UCSD-AML1 (cell line): ENCODE measurements around the gene TOM1.

Source experiments
- DNase-seq: peaks from one replicate; lab custom pipeline; 2025; ENCODE audit not compliant: unreplicated experiment; lab: John Stamatoyannopoulos, UW

The TOM1 gene

DNA sequence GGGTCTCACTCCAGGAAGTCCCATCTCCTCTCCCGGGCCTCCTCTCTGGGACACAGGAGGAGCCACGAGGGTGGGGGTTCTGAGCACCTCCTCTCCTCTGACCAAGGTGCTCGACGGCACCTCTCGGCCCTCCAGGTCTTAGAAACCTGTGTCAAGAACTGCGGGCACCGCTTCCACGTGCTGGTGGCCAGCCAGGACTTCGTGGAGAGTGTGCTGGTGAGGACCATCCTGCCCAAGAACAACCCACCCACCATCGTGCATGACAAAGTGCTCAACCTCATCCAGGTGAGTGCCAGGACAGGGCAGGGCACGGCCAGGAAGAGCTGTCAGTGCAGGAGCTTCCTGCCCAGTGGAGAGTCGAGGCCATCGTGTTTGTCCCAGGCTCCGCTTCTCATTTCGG, 23.2 kb downstream of the TOM1 start:
- DNase-seq: no peak

DNA sequence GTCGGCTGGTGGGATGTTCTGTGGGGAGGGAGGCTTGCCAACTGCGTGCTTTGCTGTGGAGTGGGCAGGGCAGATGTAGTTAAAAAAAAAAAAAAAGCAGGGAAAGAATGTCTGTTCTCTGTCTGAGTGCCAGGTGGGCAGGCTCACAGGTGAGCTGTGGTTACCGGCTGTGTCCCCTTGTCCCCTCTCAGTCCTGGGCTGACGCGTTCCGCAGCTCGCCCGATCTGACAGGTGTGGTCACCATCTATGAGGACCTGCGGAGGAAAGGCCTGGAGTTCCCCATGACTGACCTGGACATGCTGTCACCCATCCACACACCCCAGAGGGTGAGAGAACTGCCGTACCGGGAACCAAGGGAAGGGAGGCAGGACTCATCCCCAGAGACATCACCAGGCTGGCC, 23.6 kb downstream of the TOM1 start:
- DNase-seq: no peak

DNA sequence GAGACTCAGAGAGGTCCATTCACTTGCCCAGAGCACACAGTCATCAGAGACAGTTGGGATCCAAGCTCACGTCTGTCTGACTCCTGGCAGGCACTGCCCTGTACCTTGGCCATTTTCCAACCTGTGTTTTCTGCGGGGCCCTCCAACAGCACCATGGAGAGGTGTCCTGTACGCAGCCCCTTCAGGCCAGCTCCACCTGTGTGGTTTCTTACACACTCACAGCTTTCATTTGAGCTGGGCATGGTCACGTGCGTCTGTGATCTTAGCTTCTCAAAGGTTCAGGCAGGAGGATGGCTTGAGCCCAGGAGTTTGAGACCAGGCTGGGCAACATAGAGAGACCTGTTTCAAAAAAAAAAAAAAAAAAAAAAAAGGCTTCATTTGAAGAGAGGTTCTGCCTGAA, 24.4 kb downstream of the TOM1 start:
- DNase-seq: no peak

DNA sequence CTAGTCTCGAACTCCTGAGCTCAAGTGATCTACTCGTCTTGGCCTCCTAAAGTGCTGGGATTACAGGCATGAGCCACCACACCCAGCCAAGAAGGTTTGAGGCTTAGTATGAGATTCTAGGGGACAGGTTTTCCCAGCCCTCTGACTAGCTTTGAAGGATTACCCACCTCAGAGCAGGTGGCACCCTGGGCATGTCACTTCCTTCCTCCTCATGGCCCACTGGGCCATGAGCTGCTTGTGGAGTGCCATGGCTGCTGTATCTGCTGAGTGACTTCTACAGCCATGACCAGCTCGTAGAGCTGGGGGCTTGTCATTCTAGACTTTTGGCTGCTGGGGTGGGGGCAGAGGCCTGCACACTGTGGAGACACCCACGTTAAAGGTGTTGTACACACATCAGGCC, 25.1 kb downstream of the TOM1 start:
- DNase-seq: no peak

DNA sequence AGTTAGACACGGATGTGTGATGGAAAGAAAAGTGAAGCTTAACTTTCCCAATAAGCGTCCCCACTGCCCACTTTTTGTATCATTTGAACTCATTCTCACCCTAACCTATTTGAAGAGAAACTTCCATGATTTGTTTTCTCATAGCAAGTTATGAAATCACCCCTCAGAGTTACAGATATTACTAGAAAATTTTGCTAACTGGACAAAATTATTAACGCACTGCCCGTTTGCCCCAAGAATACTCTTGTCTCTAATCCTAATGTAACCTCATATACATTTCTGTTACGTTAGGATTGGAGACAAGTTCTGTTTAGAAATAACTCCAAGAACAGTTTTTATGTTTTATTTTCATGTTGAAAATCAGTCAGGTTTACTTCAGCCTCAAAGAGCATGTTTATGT, 25.5 kb downstream of the TOM1 start:
- DNase-seq: no peak

DNA sequence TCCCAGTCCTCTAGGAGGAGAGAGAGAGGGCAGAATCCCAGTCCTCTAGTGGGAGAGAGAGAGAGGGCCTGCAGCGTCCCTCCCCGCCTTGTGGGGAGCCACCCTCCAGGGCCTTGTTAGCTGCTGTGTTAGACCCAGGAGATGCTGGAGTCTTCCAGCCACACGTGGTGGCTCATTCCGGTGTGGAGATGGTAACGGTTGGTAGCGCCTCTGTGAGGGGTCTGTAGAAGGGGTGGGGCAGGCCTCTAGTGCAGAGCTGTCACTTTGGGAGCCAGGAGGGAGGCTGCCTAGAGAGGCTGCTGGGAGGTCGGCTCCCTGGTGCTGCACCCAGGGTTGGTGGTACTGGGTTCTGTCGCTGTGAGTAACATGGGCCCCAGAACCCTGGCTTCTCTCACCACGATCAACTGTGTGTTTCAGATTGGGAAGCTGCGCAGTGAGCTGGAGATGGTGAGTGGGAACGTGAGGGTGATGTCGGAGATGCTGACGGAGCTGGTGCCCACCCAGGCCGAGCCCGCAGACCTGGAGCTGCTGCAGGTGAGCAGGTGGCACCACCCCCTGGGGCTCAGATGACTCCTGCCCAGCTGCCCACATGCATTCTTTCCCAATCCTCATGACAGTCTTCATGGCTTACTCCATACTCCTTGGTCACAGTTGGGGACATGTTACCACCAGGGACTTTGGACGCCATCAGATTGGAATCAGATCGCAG, 27.3 kb downstream of the TOM1 start:
- no peak for DNase-seq

DNA sequence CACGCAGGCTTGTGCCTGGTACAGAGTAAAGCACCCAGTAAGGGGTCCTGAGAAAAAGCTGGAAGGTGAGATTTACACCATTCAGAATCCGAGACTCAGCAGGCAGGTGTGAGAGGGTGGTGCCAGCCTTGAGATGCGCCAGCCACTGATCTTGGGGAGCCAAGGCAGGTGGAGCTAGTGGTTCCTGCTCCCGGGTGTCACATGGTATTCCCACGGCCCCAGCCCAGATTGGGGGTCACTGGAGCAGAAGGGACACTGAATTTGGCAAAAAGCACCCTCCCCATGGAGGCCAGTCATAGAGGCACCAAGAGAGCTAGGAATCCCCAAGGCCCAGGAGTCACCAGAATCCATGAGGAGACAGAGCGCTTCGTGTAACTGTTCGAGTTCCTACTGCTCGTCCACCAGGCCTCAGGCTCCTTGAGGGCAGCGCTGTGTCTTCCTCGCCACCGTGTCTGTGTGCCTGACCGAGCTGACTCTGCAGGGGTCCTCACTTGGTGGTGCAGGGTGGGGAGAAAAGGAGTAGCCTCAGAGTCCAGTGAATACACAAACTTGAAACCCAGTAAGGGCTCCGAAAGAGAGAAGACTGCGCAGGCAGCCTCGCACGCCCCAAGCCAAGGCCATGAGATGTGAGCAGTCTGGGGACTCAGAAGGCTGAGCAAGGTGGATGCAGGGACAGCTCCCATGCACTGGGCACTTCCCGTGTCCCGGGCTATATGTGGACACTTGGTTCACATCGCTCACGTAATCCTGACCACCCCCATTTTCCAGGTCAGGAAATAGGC, 28.2 kb downstream of the TOM1 start:
- no peak for DNase-seq

DNA sequence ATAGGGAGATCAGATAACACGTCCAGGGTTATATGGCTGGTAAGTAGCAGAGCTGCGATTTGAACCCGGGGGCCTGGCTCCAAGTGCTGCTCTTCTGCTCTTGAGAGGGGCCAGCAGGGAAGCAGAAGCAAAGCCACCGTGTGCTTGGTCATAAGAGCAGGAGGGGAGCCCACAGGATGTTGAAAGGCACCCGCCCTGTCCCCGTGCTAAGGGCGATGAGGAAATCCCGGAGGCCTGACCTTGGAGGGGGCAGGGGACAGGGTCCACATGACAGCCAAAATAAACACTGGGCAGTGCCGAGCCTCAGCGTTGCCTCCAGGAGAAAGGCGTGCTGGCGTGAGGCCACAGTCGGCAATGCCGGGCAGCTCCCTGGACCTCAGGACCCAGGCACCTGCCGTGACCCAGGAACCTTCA, 28.8 kb downstream of the TOM1 start:
- no peak for DNase-seq

DNA sequence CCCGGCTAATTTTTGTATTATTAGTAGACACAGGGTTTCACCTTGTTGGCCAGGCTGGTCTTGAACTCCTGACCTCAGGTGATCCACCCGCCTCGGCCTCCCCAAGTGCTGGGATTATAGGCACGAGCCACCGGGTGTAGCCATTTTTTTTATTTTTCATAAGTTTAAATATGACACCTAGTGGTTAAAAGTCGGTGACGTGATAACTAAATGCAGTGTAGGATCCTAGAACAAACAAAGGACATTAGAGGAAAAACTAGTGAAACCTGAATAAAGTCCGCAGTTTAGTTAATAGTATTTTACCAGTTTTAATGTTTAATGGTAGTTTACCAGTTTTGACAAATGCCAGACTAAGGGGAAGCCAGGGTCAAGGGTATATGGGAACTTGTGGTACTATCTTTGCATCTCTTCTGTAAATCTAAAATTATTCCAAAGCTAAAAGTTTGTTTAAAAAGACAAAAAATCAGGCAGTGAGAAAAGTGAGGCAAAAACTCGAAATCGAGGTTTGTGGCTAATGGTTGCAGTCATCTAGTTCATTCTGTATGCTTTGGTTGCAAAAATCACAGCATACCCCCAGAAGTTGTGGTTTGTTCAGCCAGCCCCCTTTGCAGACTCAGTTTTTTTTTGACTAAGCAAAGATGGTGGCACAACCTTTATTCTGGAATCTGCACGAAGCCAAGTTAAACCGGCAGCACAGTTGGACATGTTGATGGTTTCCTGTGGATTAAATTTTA, 29.6 kb downstream of the TOM1 start:
- DNase-seq: no peak

DNA sequence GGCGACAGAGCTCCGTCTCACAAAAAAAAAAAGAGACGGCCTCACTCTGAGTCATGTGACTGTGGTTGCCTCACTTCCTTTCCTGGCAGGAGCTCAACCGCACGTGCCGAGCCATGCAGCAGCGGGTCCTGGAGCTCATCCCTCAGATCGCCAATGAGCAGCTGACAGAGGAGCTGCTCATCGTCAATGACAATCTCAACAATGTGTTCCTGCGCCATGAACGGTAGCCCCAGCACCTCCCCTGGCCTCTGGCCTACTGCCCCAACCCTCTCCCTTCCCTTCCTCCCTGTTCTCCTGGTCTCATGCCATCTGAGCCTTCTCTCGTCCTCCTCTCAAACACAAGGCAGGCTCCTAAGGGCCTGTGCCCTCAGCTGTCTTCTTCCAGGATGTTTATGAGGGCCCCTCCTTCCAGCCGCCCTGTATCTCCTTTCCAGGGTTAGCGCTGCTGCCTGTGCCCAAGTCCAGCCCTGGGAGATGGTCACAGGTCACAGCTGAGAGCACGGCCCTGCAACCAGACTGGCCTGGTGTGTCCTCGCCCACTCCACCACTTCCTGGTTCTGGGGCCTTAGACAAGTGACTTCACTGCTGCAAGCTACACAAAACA, 30.7 kb downstream of the TOM1 start:
- peak; percentile 63 for DNase-seq

DNA sequence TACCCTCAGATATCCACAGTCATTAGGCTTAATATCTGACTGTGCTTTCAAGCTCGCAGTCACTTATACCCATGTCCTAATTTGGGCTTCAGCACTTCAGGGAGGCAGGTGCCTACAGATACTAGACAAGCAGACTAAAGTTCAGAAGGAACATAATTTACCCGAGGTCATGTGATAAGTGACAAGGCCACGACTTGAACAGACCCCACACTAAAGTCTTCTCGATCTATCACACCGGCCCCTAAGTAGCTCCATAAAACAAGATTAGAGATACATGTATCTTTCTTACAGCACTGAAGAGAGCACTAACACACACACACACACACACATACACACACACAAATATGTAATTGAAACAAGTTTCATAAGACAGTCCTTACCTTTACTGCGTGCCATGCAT, 32.6 kb downstream of the TOM1 start:
- no peak for DNase-seq

DNA sequence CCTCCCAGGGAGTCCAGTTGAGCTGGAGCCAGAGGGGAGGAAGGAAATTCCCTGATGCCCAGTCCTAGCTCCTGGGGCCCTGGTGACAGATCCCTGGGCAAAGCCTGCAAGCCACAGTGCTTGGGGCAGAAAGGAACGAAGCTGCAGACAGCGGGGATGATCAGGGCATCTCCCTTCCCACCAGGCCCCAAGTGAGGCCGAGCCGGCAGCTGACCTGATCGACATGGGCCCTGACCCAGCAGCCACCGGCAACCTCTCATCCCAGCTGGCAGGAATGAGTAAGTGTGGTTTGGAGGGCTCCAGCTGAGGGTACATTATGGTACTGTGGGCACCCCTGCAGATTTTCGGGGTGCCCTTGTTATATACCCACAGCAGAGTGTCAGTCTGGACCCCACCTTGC, 33.5 kb downstream of the TOM1 start:
- DNase-seq: no peak

DNA sequence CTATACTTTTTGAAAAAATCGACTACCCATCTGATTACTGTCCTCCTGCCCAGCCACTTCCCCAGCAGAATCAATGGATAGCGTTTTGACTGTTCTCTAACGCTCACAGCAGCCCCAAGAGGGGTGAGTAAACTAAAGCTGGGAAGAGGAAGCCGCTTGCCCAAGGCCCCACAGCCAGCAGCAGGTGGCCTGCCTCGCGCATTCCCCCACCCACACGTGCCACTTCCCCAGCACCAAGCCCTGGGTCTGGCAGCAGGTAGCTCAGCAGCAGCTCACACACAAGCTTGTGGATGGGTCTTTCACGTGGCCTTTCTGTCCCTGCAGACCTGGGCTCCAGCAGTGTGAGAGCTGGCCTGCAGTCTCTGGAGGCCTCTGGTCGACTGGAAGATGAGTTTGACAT, 34.3 kb downstream of the TOM1 start:
- DNase-seq: peak; percentile 32

DNA sequence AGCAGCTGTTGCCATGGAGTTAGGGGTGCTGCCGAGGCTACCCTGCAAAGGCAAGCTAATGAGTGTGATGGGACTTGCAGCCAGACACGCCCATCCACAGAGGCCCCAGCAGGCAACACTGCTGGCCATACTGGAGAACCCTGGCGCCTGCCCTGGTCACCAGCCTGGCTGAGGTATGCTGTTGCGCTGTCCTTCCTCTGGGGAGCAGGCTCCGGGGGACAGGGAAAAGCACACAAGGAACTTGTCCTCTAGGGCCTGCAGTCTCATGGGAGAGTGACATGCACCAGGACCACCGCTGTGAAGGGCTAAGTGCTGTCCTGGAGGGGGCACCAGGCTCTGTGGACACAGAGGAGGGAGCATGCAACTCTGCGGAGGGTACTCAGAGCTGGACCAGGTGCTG, 35.8 kb downstream of the TOM1 start:
- DNase-seq: no peak

DNA sequence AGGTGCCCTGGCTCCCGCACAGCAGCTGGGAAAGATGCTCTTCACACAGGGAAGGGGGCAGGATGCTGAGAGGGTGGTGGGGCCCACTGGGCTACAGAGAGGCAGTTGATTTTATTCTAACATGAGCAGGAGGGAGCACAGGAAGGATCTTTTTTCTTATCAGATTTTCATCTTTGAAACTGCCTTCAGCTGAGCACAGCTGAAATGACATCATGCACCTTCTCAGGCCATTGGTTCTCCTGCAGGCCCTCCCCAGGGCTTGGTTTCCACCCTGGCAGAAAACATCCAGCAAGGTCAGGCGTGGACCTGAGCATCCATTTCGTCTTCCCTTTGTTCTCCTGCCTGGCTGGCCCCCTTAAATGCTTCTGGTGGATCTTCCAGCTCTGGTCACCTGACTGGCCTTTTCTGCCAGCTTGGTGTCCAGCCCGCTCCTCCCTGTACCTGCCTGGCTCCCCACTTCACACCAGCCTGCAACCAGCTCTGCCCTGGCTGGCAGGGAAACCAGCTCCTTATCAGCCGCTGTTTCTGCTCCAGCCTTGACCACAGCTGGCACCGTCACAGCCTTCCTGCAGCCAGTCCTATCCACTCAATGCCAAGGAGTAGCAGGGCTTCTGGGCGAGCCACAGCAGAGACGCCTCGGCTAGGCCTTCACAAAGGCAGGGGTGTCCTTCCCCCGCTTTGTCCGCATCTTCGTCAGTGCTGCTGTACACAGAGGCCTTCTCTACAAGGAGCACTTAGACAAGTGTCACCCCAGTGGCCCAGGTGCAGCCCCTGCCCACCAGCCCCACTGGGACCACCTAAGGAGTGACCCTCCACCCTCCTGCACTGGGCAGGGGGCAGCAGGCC, 36.5 kb downstream of the TOM1 start:
- DNase-seq: no peak

DNA sequence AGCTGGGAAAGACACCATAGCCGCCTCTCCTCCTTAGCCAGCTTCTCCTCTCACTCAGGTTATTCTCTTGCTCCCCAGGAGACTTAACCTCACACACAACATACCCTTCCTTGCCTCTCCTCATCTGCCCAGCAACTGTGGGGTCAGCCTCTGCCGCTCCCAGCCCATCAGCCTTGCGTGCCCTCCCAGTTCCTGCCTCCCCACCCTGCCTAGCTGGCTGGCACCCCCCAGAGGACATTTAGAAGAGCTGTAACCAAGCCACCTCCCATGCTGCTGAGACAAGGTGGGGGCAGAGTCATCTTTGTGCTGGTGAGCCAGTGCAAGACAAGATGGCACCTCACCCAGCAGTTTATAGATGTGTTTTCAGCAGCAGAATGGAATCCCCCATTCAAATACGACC, 38.2 kb downstream of the TOM1 start:
- no peak for DNase-seq

DNA sequence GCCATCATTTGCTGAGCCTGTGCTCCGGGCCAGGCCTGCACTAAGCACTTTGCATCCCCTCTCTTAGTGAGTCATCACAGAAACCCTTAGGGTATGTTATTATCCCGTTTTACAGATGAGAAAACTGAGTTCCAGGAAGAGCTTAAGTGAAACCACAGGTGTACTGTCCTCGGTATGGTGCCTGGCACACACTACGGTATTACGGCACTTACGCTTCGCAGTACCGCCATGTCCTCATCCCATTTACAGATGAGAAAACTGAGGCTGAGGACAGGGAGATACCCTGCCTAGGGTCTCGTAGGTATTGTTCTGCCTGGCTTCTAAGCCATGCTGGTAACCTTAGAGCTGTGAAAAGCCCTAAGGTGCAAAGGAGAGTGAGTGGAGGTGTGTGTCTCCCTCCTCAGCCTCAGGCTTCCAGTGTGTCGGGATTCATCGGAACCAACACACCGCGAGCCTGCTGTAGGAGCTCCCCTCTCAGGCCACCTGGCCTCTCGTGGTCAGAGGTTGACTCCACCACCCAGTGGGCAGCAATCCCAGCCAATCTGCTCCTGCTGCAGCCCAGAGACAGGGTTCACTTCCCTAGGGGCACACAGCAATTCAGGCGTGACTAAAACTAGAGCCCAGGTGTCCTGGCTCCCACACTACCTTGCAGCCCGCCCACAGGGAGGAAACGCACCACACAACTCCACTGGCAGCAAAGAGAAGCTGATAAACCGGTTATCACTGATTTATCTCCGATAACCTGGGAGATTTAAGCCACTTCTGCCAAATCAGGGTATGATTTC, 41.6 kb downstream of the TOM1 start:
- no peak for DNase-seq

DNA sequence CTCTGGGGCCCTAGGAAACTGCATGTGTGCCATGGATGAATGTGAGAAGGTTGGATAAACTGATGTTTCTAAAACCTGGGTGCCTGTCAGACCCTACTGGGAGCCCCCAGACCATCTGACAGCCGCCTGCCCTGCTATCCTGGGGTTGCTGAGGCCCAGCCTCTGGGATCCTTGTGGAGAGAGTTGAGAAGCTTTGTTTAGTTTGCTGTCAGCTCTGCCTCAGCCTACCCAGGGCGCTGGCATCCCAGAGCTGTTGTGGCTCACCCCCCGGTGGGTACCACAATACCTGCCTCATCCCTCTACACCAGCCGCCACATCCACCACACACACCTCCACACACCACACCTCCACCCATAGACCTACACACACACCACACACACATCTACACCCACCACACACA, 42.7 kb downstream of the TOM1 start:
- DNase-seq: no peak

DNA sequence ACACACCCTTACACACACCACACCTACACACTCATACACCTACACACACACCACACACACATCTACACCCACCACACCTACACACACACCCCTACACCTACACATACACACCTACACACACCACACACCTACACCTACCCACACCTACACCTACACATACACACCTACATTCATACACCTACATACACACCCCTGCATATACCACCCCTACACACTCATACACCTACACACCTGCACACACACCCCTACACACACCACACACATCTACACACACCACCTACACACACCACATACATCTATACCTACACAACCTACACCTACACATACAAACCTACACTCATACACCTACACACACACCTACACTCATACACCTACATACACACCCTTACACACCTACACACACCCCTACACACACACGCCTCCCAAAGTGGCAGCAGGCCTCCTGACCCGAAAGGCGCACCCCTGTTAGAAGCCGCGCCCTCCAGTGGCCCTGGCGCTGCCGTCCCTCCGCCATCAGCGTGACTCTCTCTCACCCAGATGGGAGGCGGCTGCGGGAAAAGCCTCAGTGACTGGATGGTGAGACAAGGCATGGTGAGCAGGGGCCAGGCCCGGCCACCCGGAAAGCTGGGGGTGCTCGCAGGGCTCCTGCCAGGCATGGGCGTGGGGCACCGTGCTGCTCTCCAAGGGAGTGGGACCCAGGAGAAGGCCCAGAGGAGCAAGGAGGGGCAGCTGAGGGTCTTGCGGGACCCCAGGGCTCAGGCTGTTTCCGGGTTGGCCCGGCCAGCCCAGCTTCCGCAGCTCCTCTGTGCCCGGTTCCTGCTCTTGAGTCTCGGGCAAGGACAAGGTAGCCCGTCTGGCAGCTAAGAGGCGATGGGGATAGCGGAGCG, 44.2 kb downstream of the TOM1 start:
- DNase-seq: no peak
